Measurements from ENCODE around the gene DNAH17.

DNA sequence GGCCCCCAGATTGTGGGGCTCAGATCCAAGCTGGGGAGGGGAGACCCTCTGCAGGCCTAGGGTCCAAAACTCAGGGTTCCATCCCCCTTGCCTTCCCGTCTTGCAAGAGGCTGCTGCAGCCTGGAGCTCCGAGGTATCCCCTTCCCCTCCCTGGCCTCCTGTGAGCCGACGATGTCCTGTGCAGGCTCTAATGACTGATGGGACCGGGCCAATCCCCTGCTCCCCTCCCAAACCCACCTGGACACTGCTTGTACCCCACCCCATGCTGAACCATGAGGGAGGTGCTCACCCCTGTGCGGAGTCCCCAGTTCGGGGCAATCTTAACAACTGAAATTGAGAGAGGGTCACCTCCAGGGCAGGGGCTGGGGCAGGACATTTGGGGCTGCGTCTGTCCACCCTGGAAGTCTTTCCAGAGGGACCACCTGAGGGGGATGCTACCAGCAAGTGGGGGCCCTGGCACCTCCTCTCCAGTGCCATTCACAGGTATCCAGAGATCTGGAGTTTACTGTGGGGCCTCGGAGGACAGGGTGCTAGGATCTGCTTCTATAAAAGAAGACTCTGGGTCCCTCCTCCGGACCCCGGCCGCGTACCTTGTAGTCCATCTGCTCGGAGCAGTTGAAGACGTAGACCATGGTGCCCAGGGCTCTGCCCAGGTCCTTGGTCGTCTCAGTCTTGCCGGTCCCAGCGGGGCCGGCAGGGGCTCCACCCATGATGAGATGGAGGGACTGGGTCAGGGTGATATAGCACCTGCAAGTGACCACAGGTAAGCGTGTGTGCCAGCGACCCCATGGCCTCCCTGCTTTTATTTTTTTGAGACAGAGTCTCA lies 77.3 kb downstream of the DNAH17 start:
- TF ChIP-seq CTCF (IDR thresholded peaks at IDR 0.05) (no peak), POLR2A (IDR thresholded peaks at IDR 0.05) (no peak)

Data from transverse colon (tissue), 3 donors.